ENCODE measurements around the gene INPP5K.
"Not testable (repeated sequence)": the region's sequence is repeated elsewhere in the genome, so short reads cannot be mapped to it uniquely, and the experiment has no call there.

Gene INPP5K

DNA sequence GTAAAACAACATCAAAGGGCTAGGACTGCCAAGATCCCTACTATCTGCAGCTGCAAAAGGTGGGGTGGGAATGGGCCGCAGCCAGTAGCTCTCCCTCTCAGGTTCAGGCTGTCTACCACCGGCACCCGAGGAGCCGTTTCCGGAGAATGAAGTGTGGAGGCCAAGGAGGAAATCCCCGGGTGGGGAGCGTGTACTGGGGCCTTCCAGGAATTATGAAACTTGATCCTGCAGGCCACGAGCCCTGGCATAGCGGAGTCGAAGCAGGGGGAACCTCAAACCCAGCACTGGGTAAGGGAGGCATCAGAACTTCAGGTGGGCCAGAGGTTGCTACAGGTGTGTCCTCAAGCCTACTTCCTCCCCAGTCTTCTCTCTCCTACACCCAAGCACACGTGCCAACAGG is 5.1 kb downstream of the INPP5K start:
- TF ChIP-seq, protein P1, sequence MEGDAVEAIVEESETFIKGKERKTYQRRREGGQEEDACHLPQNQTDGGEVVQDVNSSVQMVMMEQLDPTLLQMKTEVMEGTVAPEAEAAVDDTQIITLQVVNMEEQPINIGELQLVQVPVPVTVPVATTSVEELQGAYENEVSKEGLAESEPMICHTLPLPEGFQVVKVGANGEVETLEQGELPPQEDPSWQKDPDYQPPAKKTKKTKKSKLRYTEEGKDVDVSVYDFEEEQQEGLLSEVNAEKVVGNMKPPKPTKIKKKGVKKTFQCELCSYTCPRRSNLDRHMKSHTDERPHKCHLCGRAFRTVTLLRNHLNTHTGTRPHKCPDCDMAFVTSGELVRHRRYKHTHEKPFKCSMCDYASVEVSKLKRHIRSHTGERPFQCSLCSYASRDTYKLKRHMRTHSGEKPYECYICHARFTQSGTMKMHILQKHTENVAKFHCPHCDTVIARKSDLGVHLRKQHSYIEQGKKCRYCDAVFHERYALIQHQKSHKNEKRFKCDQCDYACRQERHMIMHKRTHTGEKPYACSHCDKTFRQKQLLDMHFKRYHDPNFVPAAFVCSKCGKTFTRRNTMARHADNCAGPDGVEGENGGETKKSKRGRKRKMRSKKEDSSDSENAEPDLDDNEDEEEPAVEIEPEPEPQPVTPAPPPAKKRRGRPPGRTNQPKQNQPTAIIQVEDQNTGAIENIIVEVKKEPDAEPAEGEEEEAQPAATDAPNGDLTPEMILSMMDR (IDR thresholded peaks at IDR 0.05; ENCODE audit: low read depth, low read length), result no peak

DNA sequence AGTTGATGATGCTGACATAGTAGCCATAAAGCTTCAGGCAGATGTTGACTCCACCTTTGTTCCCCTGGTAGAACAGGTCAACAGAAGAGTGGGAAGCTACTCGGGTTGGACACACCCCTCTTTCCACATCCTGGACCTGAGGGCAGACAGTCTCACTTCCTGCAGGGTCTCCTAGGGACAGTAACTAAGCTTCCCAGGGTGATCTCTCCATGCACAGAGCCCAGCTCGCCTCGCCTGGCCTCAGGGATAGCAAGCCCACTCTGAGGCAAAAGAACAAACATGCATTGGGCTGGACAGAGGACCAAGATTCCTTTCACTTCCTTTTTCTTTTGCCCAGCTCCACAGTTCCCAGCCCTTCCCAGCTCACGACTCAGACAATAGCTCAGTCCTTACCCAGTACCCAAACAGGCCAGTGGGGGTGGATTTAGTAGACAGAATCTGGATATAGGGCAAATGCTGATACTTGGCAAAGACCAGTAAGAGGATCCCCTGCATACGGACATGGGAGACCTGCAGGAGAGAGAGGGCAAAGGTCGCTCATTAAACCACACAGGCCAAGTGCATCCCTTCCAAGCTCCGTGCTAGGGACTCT is 7.0 kb downstream of the INPP5K start:
- H3K4me1 ChIP-seq, result no peaks in the 10 kb centered on the region
- H3K4me3 ChIP-seq (ENCODE audit: low read depth, low read length), result no peak overlapping the region
- TF ChIP-seq, protein P1 (IDR thresholded peaks at IDR 0.05; ENCODE audit: low read depth, low read length), result no peak
- H3K27me3 ChIP-seq, result no peaks in the 10 kb centered on the region
- no peaks in the 10 kb centered on the region for H3K36me3 ChIP-seq
- no peaks in the 10 kb centered on the region for H3K9me3 ChIP-seq
- no peak for DNase-seq

More for the DNA sequence above, 5.1 kb downstream of the INPP5K start:
- no peak overlapping the region for H3K4me3 ChIP-seq (ENCODE audit: low read depth, low read length)
- H3K4me1 ChIP-seq, result no peaks in the 10 kb centered on the region
- H3K9me3 ChIP-seq, result no peaks in the 10 kb centered on the region
- H3K27me3 ChIP-seq, result no peaks in the 10 kb centered on the region
- no peaks in the 10 kb centered on the region for H3K36me3 ChIP-seq
- no peak for DNase-seq

DNA sequence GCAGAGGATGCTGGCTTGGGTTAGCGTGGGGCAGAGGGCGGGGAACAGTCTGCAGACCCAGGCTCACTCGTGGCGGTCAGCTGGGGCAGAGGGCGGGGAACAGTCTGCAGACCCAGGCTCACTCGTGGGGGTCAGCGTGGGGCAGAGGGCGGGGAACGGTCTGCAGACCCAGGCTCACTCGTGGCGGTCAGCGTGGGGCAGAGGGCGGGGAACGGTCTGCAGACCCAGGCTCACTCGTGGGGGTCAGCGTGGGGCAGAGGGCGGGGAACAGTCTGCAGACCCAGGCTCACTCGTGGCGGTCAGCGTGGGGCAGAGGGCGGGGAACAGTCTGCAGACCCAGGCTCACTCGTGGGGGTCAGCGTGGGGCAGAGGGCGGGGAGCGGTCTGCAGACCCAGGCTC is 7.7 kb downstream of the INPP5K start:
- not testable (repeated sequence) for H3K36me3 ChIP-seq; H3K27me3 ChIP-seq; H3K4me1 ChIP-seq; H3K9me3 ChIP-seq; H3K4me3 ChIP-seq (ENCODE audit: low read depth, low read length); DNase-seq

DNA sequence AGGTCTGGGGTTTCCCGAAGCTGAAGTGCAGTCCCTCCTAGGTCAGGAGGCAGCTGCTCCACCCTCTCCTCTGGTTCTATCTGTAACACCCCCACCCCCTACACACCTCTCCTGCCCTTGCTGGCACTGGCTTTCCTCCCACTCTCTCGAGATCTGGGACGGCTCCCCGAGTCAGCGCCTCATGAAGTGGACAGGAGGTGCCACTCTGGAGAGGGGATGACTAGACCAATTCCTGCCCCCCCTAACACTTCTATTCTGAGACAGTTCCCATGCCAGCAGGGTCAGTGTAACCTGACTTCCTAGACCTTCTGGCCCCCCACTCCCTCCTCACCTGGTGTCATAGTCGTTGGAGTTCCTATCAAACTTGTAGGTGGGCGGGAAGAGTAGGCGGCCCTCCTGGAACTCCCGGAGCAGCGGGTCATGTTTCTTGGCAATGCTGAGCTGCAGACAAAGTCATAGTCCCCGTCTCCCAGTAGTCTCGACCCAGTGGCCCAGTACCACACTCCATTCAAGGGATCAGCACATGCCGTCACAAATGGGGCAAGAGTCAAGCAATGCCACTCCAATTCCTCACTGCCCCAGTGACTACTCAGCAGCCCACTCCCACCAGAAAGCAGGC is 9.7 kb downstream of the INPP5K start:
- no peaks in the 10 kb centered on the region for H3K36me3 ChIP-seq
- TF ChIP-seq, protein P1 (IDR thresholded peaks at IDR 0.05; ENCODE audit: low read depth, low read length), result no peak
- DNase-seq, result no peak
- H3K4me1 ChIP-seq, result no peaks in the 10 kb centered on the region
- no peaks in the 10 kb centered on the region for H3K27me3 ChIP-seq
- no peak overlapping the region for H3K4me3 ChIP-seq (ENCODE audit: low read depth, low read length)
- H3K9me3 ChIP-seq, result no peaks in the 10 kb centered on the region

DNA sequence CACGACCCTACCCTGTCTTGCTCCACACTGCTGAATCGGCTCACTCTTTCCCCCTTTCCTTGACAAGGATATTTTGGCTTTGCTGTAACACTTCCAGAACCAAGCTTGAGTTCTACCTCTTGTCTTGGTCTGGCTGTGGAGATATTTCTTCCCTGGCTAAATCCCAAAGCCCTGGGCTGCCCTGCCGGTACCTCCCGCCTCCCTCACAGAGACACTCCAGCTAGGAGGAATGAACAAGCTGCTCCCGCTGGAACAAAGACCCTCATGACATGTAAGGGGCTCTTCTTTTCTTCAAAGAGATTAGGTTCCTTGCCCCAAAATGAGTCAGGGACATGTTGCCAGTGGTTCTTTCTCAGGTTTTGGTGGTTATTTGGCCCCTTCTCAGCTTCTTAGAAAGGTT is 10.8 kb downstream of the INPP5K start:
- DNase-seq, result no peak
- no peaks in the 10 kb centered on the region for H3K27me3 ChIP-seq
- TF ChIP-seq, protein P1 (IDR thresholded peaks at IDR 0.05; ENCODE audit: low read depth, low read length), result no peak
- H3K4me3 ChIP-seq (ENCODE audit: low read depth, low read length), result no peak overlapping the region
- no peaks in the 10 kb centered on the region for H3K36me3 ChIP-seq
- no peaks in the 10 kb centered on the region for H3K9me3 ChIP-seq
- H3K4me1 ChIP-seq, result no peaks in the 10 kb centered on the region

DNA sequence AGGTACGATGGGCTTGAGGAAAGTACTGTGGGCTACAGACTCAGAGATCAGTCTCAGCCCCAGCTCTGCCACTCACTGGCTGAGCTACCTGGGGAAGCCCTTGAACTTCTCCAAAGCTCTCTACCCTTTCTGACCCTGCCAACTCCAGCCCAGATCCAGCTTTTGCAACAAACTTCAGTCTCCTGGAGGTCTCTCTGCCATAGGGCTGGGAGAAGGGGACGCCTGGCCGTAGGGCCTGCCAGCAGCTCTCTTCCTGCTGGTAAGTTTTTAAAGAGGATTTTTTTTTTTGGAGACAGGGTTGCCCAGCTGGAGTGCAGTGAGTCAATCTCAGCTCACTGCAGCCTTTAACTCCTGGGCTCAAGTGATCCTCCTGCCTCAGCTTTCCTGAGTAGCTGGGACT is 11.5 kb downstream of the INPP5K start:
- H3K27me3 ChIP-seq, result no peaks in the 10 kb centered on the region
- DNase-seq, result no peak
- H3K4me3 ChIP-seq (ENCODE audit: low read depth, low read length), result no peak overlapping the region
- no peaks in the 10 kb centered on the region for H3K36me3 ChIP-seq
- H3K9me3 ChIP-seq, result no peaks in the 10 kb centered on the region
- TF ChIP-seq, protein P1 (IDR thresholded peaks at IDR 0.05; ENCODE audit: low read depth, low read length), result no peak
- H3K4me1 ChIP-seq, result no peaks in the 10 kb centered on the region

Measured in BE2C (cell line).